Osteocyte (in vitro differentiated cells): ENCODE measurements around the gene GNG3. TPM values are rescaled to one million over a fixed set of nuclear protein-coding genes. Genes with fewer than 3 reads are reported as not detected.
"Not testable (repeated sequence)": the region's sequence is repeated elsewhere in the genome, so short reads cannot be mapped to it uniquely, and the experiment has no call there.

Experiments
- DNase-seq: peaks from one replicate; pipeline ENCODE4 v3.0.0; 2021; ENCODE audit warnings: mixed read lengths; ENCODE audit not compliant: unreplicated experiment; ENCODE audit errors: extremely low spot score
- H3K27ac Mint-ChIP-seq: one replicate; pipeline ENCODE4 v1.8.0; 2021; ENCODE audit warnings: mild to moderate bottlenecking, mixed read lengths; ENCODE audit not compliant: unreplicated experiment
- H3K27me3 Mint-ChIP-seq: one replicate; pipeline ENCODE4 v1.8.0; 2021; ENCODE audit warnings: mixed read lengths; ENCODE audit not compliant: unreplicated experiment
- H3K36me3 Mint-ChIP-seq: one replicate; pipeline ENCODE4 v1.8.0; 2021; ENCODE audit warnings: mixed read lengths; ENCODE audit not compliant: unreplicated experiment
- H3K4me1 Mint-ChIP-seq: one replicate; pipeline ENCODE4 v1.8.0; 2021; ENCODE audit warnings: mixed read lengths; ENCODE audit not compliant: unreplicated experiment
- H3K4me3 Mint-ChIP-seq: one replicate; pipeline ENCODE4 v1.8.0; 2021; ENCODE audit warnings: mild to moderate bottlenecking, moderate library complexity, mixed read lengths; ENCODE audit not compliant: unreplicated experiment
- H3K9me3 Mint-ChIP-seq: one replicate; pipeline ENCODE4 v1.8.0; 2021; ENCODE audit warnings: mixed read lengths; ENCODE audit not compliant: unreplicated experiment
- CTCF ChIP-seq: fragments of 200-600 bp; sonication (generic); IDR thresholded peaks from 2 replicates; pipeline ENCODE4 v1.5.0; 2021; ENCODE audit warnings: antibody characterized with exemption, mild to moderate bottlenecking, moderate library complexity
- total RNA-seq: library from RNA; stranded (reverse); gene quantifications from 2 replicates; pipeline ENCODE4 v1.2.1, GENCODE V29; 2021

The GNG3 gene
- total RNA-seq, 1 donor from 2014 or later: not detected

- DNase-seq: peak; percentile 94
- no peak for TF ChIP-seq CTCF
- Mint-ChIP-seq H3K9me3 (no peaks in the 10 kb centered on the region), H3K27me3 (no peaks in the 10 kb centered on the region), H3K4me1 (peaks cover 49% of the 10 kb centered on the region), H3K36me3 (peaks cover 15% of the 10 kb centered on the region), H3K27ac (peak overlapping the region; percentile 99), H3K4me3 (peak overlapping the region; percentile 88)
These were observed 20.3 kb downstream of the GNG3 start for GRCh38 chr11:62727872-62728170.

GRCh38 chr11:62728171-62728988, 20.9 kb downstream of the GNG3 start, which contains the start of gene TTC9C:
Gene TTC9C, plus strand, starts transcription at chr11:62728486. Its CDS starts 363 bp downstream, at chr11:62728849.
- DNase-seq: peak; percentile 91
- H3K27ac Mint-ChIP-seq: peak within 1 kb of the TSS; percentile 99

GRCh38 chr11:62730076-62730475, 22.6 kb downstream of the GNG3 start:
- not testable (repeated sequence) for H3K9me3 Mint-ChIP-seq, H3K36me3 Mint-ChIP-seq, DNase-seq, H3K27me3 Mint-ChIP-seq
- Mint-ChIP-seq H3K27ac (peak overlapping the region; percentile 57), H3K4me3 (peak overlapping the region; percentile 88), H3K4me1 (peaks cover 33% of the 10 kb centered on the region)

More at GRCh38 chr11:62728171-62728988, 20.9 kb downstream of the GNG3 start, which contains the start of gene TTC9C:
- peak within 1 kb of the TSS; percentile 88 for H3K4me3 Mint-ChIP-seq
- H3K27me3 Mint-ChIP-seq: no peaks in the 10 kb centered on the region
- no peaks in the 10 kb centered on the region for H3K9me3 Mint-ChIP-seq
- TF ChIP-seq CTCF: no peak
- peaks cover 15% of the 10 kb centered on the region for H3K36me3 Mint-ChIP-seq
- H3K4me1 Mint-ChIP-seq: peaks cover 50% of the 10 kb centered on the region

- no peak for DNase-seq
- Mint-ChIP-seq H3K9me3 (no peaks in the 10 kb centered on the region), H3K27me3 (no peaks in the 10 kb centered on the region), H3K4me3 (no peak overlapping the region), H3K27ac (no peak overlapping the region), H3K4me1 (peaks cover 22% of the 10 kb centered on the region), H3K36me3 (peaks cover 6% of the 10 kb centered on the region)
- peak; percentile 32 for TF ChIP-seq CTCF
These were observed 25.4 kb downstream of the GNG3 start for GRCh38 chr11:62732830-62733229.

- no peak overlapping the region for H3K27ac Mint-ChIP-seq
- no peak overlapping the region for H3K4me3 Mint-ChIP-seq
- no peak for DNase-seq
- no peak for TF ChIP-seq CTCF
- H3K36me3 Mint-ChIP-seq: peaks cover 21% of the 10 kb centered on the region
- no peaks in the 10 kb centered on the region for H3K27me3 Mint-ChIP-seq
- peaks cover 3% of the 10 kb centered on the region for H3K4me1 Mint-ChIP-seq
- H3K9me3 Mint-ChIP-seq: no peaks in the 10 kb centered on the region
These were observed 29.7 kb downstream of the GNG3 start for GRCh38 chr11:62737196-62737595.
